ENCODE measurements around the gene U2AF1. TPM values are rescaled to one million over a fixed set of nuclear protein-coding genes. Genes with fewer than 3 reads are reported as not detected.
"Not testable (repeated sequence)": the region's sequence is repeated elsewhere in the genome, so short reads cannot be mapped to it uniquely, and the experiment has no call there.

U2AF1 gene
- polyA plus RNA-seq, 1 donor (not counting 4 experiments of a cell fraction or from before 2014, with no cell fraction given), result 22.8 TPM

GRCh38 chr21:43115956-43116355 is 8.6 kb upstream of the U2AF1 start:
- H3K27me3 ChIP-seq (ENCODE audit: control insufficient read depth, extremely low read depth, insufficient read depth, low read length); H3K79me2 ChIP-seq (ENCODE audit: control insufficient read depth, insufficient read depth, low read length); H4K20me1 ChIP-seq (ENCODE audit: control insufficient read depth, extremely low read depth, insufficient read depth, low read length); DNase-seq (ENCODE audit: low read depth, low spot score); H2AFZ ChIP-seq (ENCODE audit: control insufficient read depth, low read length); H3K4me3 ChIP-seq (ENCODE audit: control insufficient read depth in 2 of 3, extremely low read depth in 1 of 3, insufficient read depth in 2 of 3, low read depth in 1 of 3, low read length in 3 of 3); H3K9me1 ChIP-seq (ENCODE audit: control insufficient read depth, extremely low read depth, insufficient read depth, low read length); H3K36me3 ChIP-seq (ENCODE audit: control insufficient read depth in 2 of 2, extremely low read depth in 1 of 2, insufficient read depth in 2 of 2, low read length in 2 of 2); H3K9me3 ChIP-seq (ENCODE audit: control insufficient read depth, low read depth, low read length); dilution Hi-C loops (cut with MboI; ENCODE audit: extremely low pct_ligation_motif_present, low sequenced_read_pairs); H3K4me1 ChIP-seq (ENCODE audit: control insufficient read depth, extremely low read depth, insufficient read depth, low read length); H3K27ac ChIP-seq (ENCODE audit: control insufficient read depth, insufficient read depth, low read length); H3K9ac ChIP-seq (ENCODE audit: control insufficient read depth, extremely low read depth, insufficient read depth, low read length); H3K4me2 ChIP-seq (ENCODE audit: control insufficient read depth, extremely low read depth, insufficient read depth, low read depth, low read length); FAIRE-seq: not testable (repeated sequence)

GRCh38 chr21:43114483-43114882 is 7.1 kb upstream of the U2AF1 start:
- H3K9ac ChIP-seq (ENCODE audit: control insufficient read depth, extremely low read depth, insufficient read depth, low read length); H3K9me1 ChIP-seq (ENCODE audit: control insufficient read depth, extremely low read depth, insufficient read depth, low read length); H2AFZ ChIP-seq (ENCODE audit: control insufficient read depth, low read length); H3K79me2 ChIP-seq (ENCODE audit: control insufficient read depth, insufficient read depth, low read length); H3K36me3 ChIP-seq (ENCODE audit: control insufficient read depth in 2 of 2, extremely low read depth in 1 of 2, insufficient read depth in 2 of 2, low read length in 2 of 2); H3K9me3 ChIP-seq (ENCODE audit: control insufficient read depth, low read depth, low read length); H4K20me1 ChIP-seq (ENCODE audit: control insufficient read depth, extremely low read depth, insufficient read depth, low read length); H3K4me3 ChIP-seq (ENCODE audit: control insufficient read depth in 2 of 3, extremely low read depth in 1 of 3, insufficient read depth in 2 of 3, low read depth in 1 of 3, low read length in 3 of 3); FAIRE-seq; H3K27me3 ChIP-seq (ENCODE audit: control insufficient read depth, extremely low read depth, insufficient read depth, low read length); H3K4me1 ChIP-seq (ENCODE audit: control insufficient read depth, extremely low read depth, insufficient read depth, low read length); DNase-seq (ENCODE audit: low read depth, low spot score); H3K27ac ChIP-seq (ENCODE audit: control insufficient read depth, insufficient read depth, low read length); H3K4me2 ChIP-seq (ENCODE audit: control insufficient read depth, extremely low read depth, insufficient read depth, low read depth, low read length); dilution Hi-C loops (cut with MboI; ENCODE audit: extremely low pct_ligation_motif_present, low sequenced_read_pairs): not testable (repeated sequence)

- H2AFZ ChIP-seq (ENCODE audit: control insufficient read depth, low read length); H3K27me3 ChIP-seq (ENCODE audit: control insufficient read depth, extremely low read depth, insufficient read depth, low read length); FAIRE-seq; H3K9ac ChIP-seq (ENCODE audit: control insufficient read depth, extremely low read depth, insufficient read depth, low read length); H3K27ac ChIP-seq (ENCODE audit: control insufficient read depth, insufficient read depth, low read length); dilution Hi-C loops (cut with MboI; ENCODE audit: extremely low pct_ligation_motif_present, low sequenced_read_pairs); H3K79me2 ChIP-seq (ENCODE audit: control insufficient read depth, insufficient read depth, low read length); H3K9me3 ChIP-seq (ENCODE audit: control insufficient read depth, low read depth, low read length); DNase-seq (ENCODE audit: low read depth, low spot score); H4K20me1 ChIP-seq (ENCODE audit: control insufficient read depth, extremely low read depth, insufficient read depth, low read length); H3K9me1 ChIP-seq (ENCODE audit: control insufficient read depth, extremely low read depth, insufficient read depth, low read length); H3K4me2 ChIP-seq (ENCODE audit: control insufficient read depth, extremely low read depth, insufficient read depth, low read depth, low read length); H3K36me3 ChIP-seq (ENCODE audit: control insufficient read depth in 2 of 2, extremely low read depth in 1 of 2, insufficient read depth in 2 of 2, low read length in 2 of 2); H3K4me3 ChIP-seq (ENCODE audit: control insufficient read depth in 2 of 3, extremely low read depth in 1 of 3, insufficient read depth in 2 of 3, low read depth in 1 of 3, low read length in 3 of 3); H3K4me1 ChIP-seq (ENCODE audit: control insufficient read depth, extremely low read depth, insufficient read depth, low read length): not testable (repeated sequence)
These were observed 1.6 kb upstream of the U2AF1 start for GRCh38 chr21:43109006-43109405.

- H3K79me2 ChIP-seq (ENCODE audit: control insufficient read depth, insufficient read depth, low read length); H2AFZ ChIP-seq (ENCODE audit: control insufficient read depth, low read length); H3K9me3 ChIP-seq (ENCODE audit: control insufficient read depth, low read depth, low read length); FAIRE-seq; H3K4me2 ChIP-seq (ENCODE audit: control insufficient read depth, extremely low read depth, insufficient read depth, low read depth, low read length); H3K4me3 ChIP-seq (ENCODE audit: control insufficient read depth in 2 of 3, extremely low read depth in 1 of 3, insufficient read depth in 2 of 3, low read depth in 1 of 3, low read length in 3 of 3); H3K9ac ChIP-seq (ENCODE audit: control insufficient read depth, extremely low read depth, insufficient read depth, low read length); H3K4me1 ChIP-seq (ENCODE audit: control insufficient read depth, extremely low read depth, insufficient read depth, low read length); DNase-seq (ENCODE audit: low read depth, low spot score); H3K36me3 ChIP-seq (ENCODE audit: control insufficient read depth in 2 of 2, extremely low read depth in 1 of 2, insufficient read depth in 2 of 2, low read length in 2 of 2); H4K20me1 ChIP-seq (ENCODE audit: control insufficient read depth, extremely low read depth, insufficient read depth, low read length); H3K27ac ChIP-seq (ENCODE audit: control insufficient read depth, insufficient read depth, low read length); H3K9me1 ChIP-seq (ENCODE audit: control insufficient read depth, extremely low read depth, insufficient read depth, low read length); dilution Hi-C loops (cut with MboI; ENCODE audit: extremely low pct_ligation_motif_present, low sequenced_read_pairs); H3K27me3 ChIP-seq (ENCODE audit: control insufficient read depth, extremely low read depth, insufficient read depth, low read length): not testable (repeated sequence)
These were observed 807 bp upstream of the U2AF1 start for GRCh38 chr21:43108177-43108576.

- H3K4me3 ChIP-seq (ENCODE audit: control insufficient read depth in 2 of 3, extremely low read depth in 1 of 3, insufficient read depth in 2 of 3, low read depth in 1 of 3, low read length in 3 of 3); dilution Hi-C loops (cut with MboI; ENCODE audit: extremely low pct_ligation_motif_present, low sequenced_read_pairs); H2AFZ ChIP-seq (ENCODE audit: control insufficient read depth, low read length); H3K27me3 ChIP-seq (ENCODE audit: control insufficient read depth, extremely low read depth, insufficient read depth, low read length); H3K4me1 ChIP-seq (ENCODE audit: control insufficient read depth, extremely low read depth, insufficient read depth, low read length); H3K9me3 ChIP-seq (ENCODE audit: control insufficient read depth, low read depth, low read length); H3K4me2 ChIP-seq (ENCODE audit: control insufficient read depth, extremely low read depth, insufficient read depth, low read depth, low read length); H3K9ac ChIP-seq (ENCODE audit: control insufficient read depth, extremely low read depth, insufficient read depth, low read length); H3K79me2 ChIP-seq (ENCODE audit: control insufficient read depth, insufficient read depth, low read length); H3K9me1 ChIP-seq (ENCODE audit: control insufficient read depth, extremely low read depth, insufficient read depth, low read length); FAIRE-seq; DNase-seq (ENCODE audit: low read depth, low spot score); H4K20me1 ChIP-seq (ENCODE audit: control insufficient read depth, extremely low read depth, insufficient read depth, low read length); H3K36me3 ChIP-seq (ENCODE audit: control insufficient read depth in 2 of 2, extremely low read depth in 1 of 2, insufficient read depth in 2 of 2, low read length in 2 of 2); H3K27ac ChIP-seq (ENCODE audit: control insufficient read depth, insufficient read depth, low read length): not testable (repeated sequence)
These were observed 396 bp upstream of the U2AF1 start for GRCh38 chr21:43107794-43108137.

Data from keratinocyte (primary cell).